Tibial nerve (tissue), 4 donors: ENCODE data around the gene KRT37. TPM values are rescaled to one million over a fixed set of nuclear protein-coding genes. Genes with fewer than 3 reads are reported as not detected.

ENCODE experiments used
- DNase-seq, 2 donors: peaks; one replicate each; pipeline ENCODE4 v3.0.0-alpha.2; 2019; ENCODE audit warnings: low spot score in 2 of 2
- H3K27ac ChIP-seq, 4 donors: fragments of 200-600 bp; sonication (generic) in 3 of 4; one replicate each; pipeline ENCODE4 v1.5.1; 2017 to 2019; ENCODE audit warnings: mild to moderate bottlenecking in 1 of 4
- H3K27me3 ChIP-seq, 2 donors: fragments of 200-600 bp; sonication (generic) in 1 of 2; one replicate each; pipeline versions ENCODE4 v1.5.1 to v1.6.0; 2017 to 2019
- H3K36me3 ChIP-seq, 3 donors: fragments of 200-600 bp; sonication (generic); one replicate each; pipeline ENCODE4 v1.5.1; 2018 to 2019
- H3K4me1 ChIP-seq, 4 donors: fragments of 200-600 bp; sonication (generic) in 3 of 4; one replicate each; pipeline ENCODE4 v1.5.1; 2017 to 2019
- H3K4me3 ChIP-seq, 4 donors: fragments of 200-600 bp; sonication (generic) in 3 of 4; one replicate each; pipeline ENCODE4 v1.5.1; 2017 to 2019; ENCODE audit warnings: mild to moderate bottlenecking in 1 of 4, moderate library complexity in 1 of 4
- H3K9me3 ChIP-seq, 4 donors: fragments of 200-600 bp; sonication (generic) in 3 of 4; one replicate each; pipeline ENCODE4 v1.5.1; 2017 to 2019
- CTCF ChIP-seq, 5 experiments: fragments of 200-600 bp in 3 of 5; fragments of 450-650 bp in 2 of 5; sonication (generic) in 3 of 5; IDR thresholded peaks; one replicate each; pipeline ENCODE4 v1.5.1; 2016 to 2019; ENCODE audit warnings: antibody characterized with exemption in 5 of 5, mild to moderate bottlenecking in 3 of 5, moderate library complexity in 2 of 5
- EP300 ChIP-seq, 2 donors: sonication (generic); formaldehyde crosslinking; IDR thresholded peaks; one replicate each; pipeline ENCODE4 v1.6.1; 2017; ENCODE audit warnings: antibody characterized with exemption in 2 of 2, mild to moderate bottlenecking in 1 of 2
- POLR2A ChIP-seq, 2 donors: fragments of 450-650 bp; IDR thresholded peaks; one replicate each; pipeline ENCODE4 v1.6.1; 2017; ENCODE audit warnings: antibody characterized with exemption in 2 of 2, mild to moderate bottlenecking in 2 of 2, moderate library complexity in 2 of 2
- WGBS, 2 donors: methylation state at CpG; one replicate each; pipeline ENCODE4 v1.1.5; 2018; 5-methylcytosine and 5-hydroxymethylcytosine counted together
- total RNA-seq, 4 donors: library from RNA; depleted of rRNA; stranded (reverse); fragments of >200 nt; gene quantifications; one replicate each; pipeline ENCODE4 v1.1.0, GENCODE V29; 2016

Gene KRT37
- total RNA-seq, 4 donors from 2014 or later = not detected

GRCh38 chr17:41455236-41455635 is 30.9 kb upstream of the KRT37 start:
- TF ChIP-seq POLR2A (IDR thresholded peaks at IDR 0.05) (no peak), EP300 (IDR thresholded peaks at IDR 0.05) (no peak), CTCF (IDR thresholded peaks at IDR 0.05) (no peak)
- WGBS, 2 donors = 100% methylated on average over 1 of the region's 1 CpG

GRCh38 chr17:41453066-41453465 is 28.7 kb upstream of the KRT37 start:
- no peak for DNase-seq
- 88 to 92% methylated on average over 3 of the region's 3 CpGs for WGBS, 2 donors
- peaks cover 0 to 12% (median 0%) of the 10 kb centered on the region in 4 donors for H3K9me3 ChIP-seq
- H3K36me3 ChIP-seq = no peaks in the 10 kb centered on the region
- no peaks in the 10 kb centered on the region for H3K27me3 ChIP-seq
- H3K27ac ChIP-seq = no peak overlapping the region
- H3K4me1 ChIP-seq = no peaks in the 10 kb centered on the region
- no peak overlapping the region for H3K4me3 ChIP-seq
- TF ChIP-seq CTCF (IDR thresholded peaks at IDR 0.05) (no peak), EP300 (IDR thresholded peaks at IDR 0.05) (no peak), POLR2A (IDR thresholded peaks at IDR 0.05) (no peak)

More at GRCh38 chr17:41455236-41455635, 30.9 kb upstream of the KRT37 start:
- no peak overlapping the region for H3K27ac ChIP-seq
- H3K4me1 ChIP-seq = no peaks in the 10 kb centered on the region
- no peak for DNase-seq
- H3K36me3 ChIP-seq = no peaks in the 10 kb centered on the region
- H3K4me3 ChIP-seq = no peak overlapping the region
- no peaks in the 10 kb centered on the region for H3K27me3 ChIP-seq
- H3K9me3 ChIP-seq = peaks cover 0 to 12% (median 0%) of the 10 kb centered on the region in 4 donors

GRCh38 chr17:41452281-41452680 is 27.9 kb upstream of the KRT37 start:
- DNase-seq = no peak
- Histone ChIP-seq H3K27ac (no peak overlapping the region), H3K4me3 (no peak overlapping the region), H3K9me3 (peaks cover 0 to 12% (median 0%) of the 10 kb centered on the region in 4 donors), H3K27me3 (no peaks in the 10 kb centered on the region), H3K4me1 (peaks cover 0 to 5% (median 0%) of the 10 kb centered on the region in 4 donors), H3K36me3 (no peaks in the 10 kb centered on the region)
- no peak for TF ChIP-seq EP300 (IDR thresholded peaks at IDR 0.05)
- no peak for TF ChIP-seq CTCF (IDR thresholded peaks at IDR 0.05)
- no peak for TF ChIP-seq POLR2A (IDR thresholded peaks at IDR 0.05)
- WGBS, 2 donors = 59 to 73% methylated on average over 4 of the region's 4 CpGs

GRCh38 chr17:41451154-41451728 is 26.9 kb upstream of the KRT37 start:
- Histone ChIP-seq H3K4me3 (no peak overlapping the region), H3K36me3 (no peaks in the 10 kb centered on the region), H3K27me3 (no peaks in the 10 kb centered on the region), H3K27ac (no peak overlapping the region), H3K9me3 (peaks cover 0 to 12% (median 0%) of the 10 kb centered on the region in 4 donors), H3K4me1 (peaks cover 0 to 10% (median 0%) of the 10 kb centered on the region in 4 donors)
- TF ChIP-seq CTCF (IDR thresholded peaks at IDR 0.05) (no peak), EP300 (IDR thresholded peaks at IDR 0.05) (no peak), POLR2A (IDR thresholded peaks at IDR 0.05) (no peak)
- no peak for DNase-seq
- 55 to 64% methylated on average over 2 of the region's 2 CpGs for WGBS, 2 donors

GRCh38 chr17:41449008-41449407 is 24.6 kb upstream of the KRT37 start:
- Histone ChIP-seq H3K36me3 (no peaks in the 10 kb centered on the region), H3K9me3 (peaks cover 0 to 12% (median 0%) of the 10 kb centered on the region in 4 donors), H3K27me3 (no peaks in the 10 kb centered on the region), H3K27ac (no peak overlapping the region), H3K4me3 (no peak overlapping the region), H3K4me1 (peaks cover 0 to 11% (median 0%) of the 10 kb centered on the region in 4 donors)
- TF ChIP-seq CTCF (IDR thresholded peaks at IDR 0.05) (no peak), POLR2A (IDR thresholded peaks at IDR 0.05) (no peak), EP300 (IDR thresholded peaks at IDR 0.05) (no peak)
- DNase-seq = no peak
- WGBS, 2 donors = 81 to 96% methylated on average over 4 to 6 of the region's 6 CpGs
